ENCODE data around the gene EVI5.
"Not testable (repeated sequence)": the region's sequence is repeated elsewhere in the genome, so short reads cannot be mapped to it uniquely, and the experiment has no call there.

The EVI5 gene

DNA sequence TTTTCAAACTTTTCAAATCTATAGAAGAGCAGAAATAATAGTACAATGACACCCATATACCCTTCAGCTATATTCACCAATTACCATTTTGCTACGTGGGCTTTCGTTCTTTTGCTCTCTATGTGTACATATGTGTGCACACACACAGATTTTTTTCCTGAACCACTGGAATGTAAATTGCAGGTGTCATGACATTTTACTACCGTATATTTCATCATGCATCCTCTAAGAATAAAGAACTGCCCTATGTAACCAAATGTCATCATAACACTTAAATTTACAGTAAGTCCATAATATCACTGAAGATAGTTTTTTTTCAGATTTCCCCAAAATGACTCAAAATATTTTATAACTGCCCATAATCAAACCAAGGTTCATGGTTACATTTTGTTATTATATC is 209.8 kb downstream of the EVI5 start:
- no peak for DNase-seq (ENCODE audit: low spot score)

DNA sequence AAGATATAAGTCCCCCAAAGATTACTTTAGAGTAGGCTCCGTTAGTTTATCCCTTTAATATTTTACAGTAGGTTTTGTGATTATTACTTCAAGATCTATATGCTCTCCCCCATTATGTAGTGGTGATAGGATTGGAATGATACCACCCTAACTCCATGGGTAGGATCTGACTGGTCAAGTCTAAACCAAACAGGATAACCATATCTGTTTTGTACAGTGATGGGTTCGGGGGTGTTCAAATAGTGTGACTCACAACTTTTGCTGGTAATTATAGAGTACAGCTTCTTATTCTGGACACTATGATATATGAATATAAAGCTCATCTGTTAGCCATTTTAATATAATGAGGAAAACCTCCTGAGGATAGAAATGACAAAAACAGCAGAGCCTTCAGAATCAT is 212.4 kb downstream of the EVI5 start:
- no peak for DNase-seq (ENCODE audit: low spot score)

- no peak for DNase-seq (ENCODE audit: low spot score)
Measured at GRCh38 chr1:92571578-92571977, 213.3 kb downstream of the EVI5 start.

DNA sequence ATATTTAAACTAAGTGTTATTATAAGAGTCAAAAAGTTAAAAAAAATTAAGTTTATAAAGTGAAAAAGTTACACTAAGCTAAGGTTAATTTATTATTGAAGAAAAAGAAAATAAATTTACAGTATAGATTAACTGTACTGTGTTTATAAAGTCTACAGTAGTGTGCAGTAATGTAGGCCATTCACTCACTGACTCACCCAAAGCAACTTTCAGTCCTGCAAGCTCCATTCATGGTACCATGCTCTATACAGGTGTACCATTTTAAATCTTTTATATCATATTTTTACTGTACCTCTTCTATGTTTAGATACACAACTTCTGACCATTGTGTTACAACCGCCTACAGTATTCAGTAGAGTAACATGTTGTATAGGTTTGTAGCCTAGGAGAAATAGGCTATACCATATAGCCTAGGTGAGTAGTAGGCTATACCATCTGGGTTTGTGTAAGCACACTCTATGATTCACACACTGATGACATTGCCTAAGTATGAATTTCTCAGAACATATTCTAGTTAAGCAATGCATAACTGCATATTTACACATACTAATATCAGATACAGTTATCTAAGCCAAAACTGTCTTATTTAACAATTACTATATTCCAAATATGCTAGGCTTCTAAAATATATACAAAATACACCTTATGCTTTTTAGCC is 217.6 kb downstream of the EVI5 start:
- DNase-seq (ENCODE audit: low spot score), result no peak

DNA sequence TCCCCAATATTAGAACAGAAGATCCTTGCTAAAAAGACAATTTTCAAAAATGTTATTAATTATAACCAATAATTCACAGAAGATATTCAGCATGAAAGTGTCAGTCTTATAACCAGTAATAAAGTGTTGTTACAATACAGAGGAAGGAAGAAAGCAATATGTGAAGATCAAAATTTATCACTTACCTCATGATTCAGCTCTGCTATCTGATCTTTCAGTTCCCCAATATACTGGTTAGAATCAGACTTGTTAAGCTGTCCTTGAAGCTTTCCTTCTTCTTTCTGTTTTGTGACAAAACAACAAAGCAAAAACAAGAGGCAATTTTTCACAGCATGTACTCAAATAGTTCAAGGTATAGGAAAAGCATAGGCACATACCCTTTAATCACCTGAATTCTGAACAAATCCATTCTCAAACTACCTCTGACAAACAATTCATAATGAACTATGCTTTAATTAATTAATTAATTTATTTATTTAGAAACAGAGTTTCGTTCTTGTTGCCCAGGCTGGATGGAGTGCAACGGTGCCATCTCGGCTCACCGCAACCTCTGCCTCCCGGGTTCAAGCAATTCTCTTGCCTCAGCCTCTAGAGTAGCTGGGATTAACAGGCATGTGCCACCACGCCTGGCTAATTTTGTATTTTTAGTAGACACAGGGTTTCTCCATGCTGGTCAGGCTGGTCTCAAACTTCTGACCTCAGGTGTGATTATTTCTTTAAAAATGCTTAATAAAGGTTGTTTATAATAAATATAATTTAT is 221.3 kb downstream of the EVI5 start:
- DNase-seq (ENCODE audit: low spot score), result no peak

DNA sequence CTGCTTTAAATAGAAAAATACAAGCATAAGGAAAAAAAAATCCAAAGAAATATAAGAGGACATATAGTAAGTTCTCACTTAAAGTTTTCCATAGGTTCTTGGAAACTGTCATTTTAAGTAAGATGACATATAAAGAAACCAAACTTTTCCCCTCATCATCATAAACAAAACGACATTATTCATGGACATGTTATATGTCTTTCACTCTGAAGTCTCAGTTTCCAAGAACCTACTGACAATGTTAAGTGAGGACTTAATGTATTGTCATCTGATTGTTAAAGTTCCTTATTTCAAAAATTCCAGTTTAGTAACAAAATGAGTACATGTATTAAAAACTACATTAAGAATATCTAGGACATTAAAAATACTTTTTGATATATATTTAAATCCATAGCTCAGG is 228.6 kb downstream of the EVI5 start:
- DNase-seq (ENCODE audit: low spot score), result no peak

- DNase-seq (ENCODE audit: low spot score), result no peak
Measured at GRCh38 chr1:92554216-92554615, 230.7 kb downstream of the EVI5 start.

- DNase-seq (ENCODE audit: low spot score), result no peak
Measured at GRCh38 chr1:92551916-92552315, 233.0 kb downstream of the EVI5 start.

DNA sequence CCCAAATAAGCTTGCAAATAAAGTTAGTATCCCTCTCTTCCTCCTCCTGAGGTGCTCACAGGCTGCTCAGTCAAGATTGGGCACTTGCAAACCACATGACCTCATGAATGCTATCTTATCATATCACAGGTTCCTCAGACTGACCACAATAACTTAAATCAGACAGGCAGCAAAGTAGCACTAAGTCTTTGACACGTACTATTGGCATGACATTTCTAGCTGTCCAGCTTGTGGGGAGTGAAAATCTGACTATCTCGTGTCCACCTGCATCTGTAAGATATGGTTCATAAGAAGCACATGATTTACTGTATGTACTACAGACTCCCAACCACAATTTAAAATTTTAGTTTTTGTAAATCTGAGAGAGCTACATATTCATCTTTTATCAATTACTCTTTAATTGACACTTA is 240.1 kb downstream of the EVI5 start:
- DNase-seq (ENCODE audit: low spot score), result no peak

- DNase-seq (ENCODE audit: low spot score), result no peak
Measured at GRCh38 chr1:92543131-92544055, 241.5 kb downstream of the EVI5 start.

- DNase-seq (ENCODE audit: low spot score), result no peak
Measured at GRCh38 chr1:92538413-92539061, 246.4 kb downstream of the EVI5 start.

DNA sequence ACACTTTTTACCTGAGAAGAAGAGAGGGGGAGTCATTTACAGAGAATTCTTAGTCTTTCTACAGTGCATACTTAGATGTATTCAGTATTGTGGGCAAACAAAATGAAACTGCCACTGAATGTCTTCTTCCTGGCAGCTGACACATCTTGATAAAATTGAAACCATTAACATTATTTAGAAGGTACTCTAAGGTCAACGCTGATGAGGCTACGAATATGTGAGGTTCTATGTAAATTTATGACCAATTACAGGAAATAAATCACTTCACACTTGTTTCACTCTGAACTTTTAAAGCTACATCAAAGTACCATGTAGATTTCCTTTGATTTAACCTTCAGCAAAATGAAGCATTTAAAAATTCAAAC is 246.9 kb downstream of the EVI5 start:
- DNase-seq (ENCODE audit: low spot score), result no peak

- peak; percentile 15 for DNase-seq (ENCODE audit: low spot score)
Measured at GRCh38 chr1:92536980-92537884, 247.7 kb downstream of the EVI5 start.

- no peak for DNase-seq (ENCODE audit: low spot score)
Measured at GRCh38 chr1:92536211-92536979, 248.5 kb downstream of the EVI5 start.

GRCh38 chr1:92532371-92532770 is 252.5 kb downstream of the EVI5 start:
- DNase-seq (ENCODE audit: low spot score), result not testable (repeated sequence)

GRCh38 chr1:92531939-92532338 is 253.0 kb downstream of the EVI5 start:
- not testable (repeated sequence) for DNase-seq (ENCODE audit: low spot score)

DNA sequence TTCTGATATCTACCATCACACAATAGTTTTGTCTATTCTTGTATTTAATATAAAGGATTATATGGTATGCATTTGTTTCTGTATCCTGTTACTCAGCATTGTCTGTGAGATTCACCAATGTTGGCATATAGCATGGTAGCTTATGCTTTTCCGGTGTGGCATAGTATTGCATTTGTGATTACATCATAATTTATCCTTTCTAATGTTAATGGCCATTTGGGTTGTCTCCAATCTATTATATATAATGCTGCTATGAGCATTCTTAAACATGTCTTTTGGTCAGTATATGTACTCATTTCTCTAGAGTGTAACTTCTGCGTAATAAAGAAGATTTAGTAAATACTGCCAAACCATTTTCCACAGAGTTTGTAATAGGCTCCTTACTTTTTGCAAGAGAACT is 257.2 kb downstream of the EVI5 start:
- DNase-seq (ENCODE audit: low spot score), result no peak

DNA sequence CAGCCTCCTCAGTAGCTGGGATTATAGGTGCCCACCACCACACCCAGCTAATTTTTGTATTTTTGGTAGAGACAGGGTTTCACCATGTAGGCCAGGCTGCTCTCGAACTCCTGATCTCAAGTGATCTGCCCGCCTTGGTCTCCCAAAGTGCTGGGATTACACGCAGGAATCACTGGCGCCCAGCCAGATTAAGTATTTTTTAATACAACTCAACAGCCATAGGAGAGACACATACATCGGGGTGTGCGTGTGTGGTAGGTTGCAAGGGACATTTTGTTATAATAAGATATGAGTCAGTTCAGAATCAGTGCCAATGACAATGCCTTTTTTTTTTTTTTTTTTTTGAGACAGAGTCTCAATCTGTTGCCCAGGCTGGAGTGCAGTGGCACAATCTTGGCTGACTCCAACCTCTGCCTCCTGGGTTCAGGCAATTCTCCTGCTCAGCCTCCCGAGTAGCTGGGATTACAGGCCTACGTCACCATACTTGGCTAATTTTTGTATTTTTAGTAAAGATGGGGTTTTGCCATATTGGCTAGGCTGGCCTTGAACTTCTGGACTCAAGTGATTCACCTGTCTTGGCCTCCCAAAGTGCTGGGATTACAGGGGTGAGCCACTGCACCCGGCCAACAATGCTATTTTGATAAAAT is 259.8 kb downstream of the EVI5 start:
- DNase-seq (ENCODE audit: low spot score), result not testable (repeated sequence)

DNA sequence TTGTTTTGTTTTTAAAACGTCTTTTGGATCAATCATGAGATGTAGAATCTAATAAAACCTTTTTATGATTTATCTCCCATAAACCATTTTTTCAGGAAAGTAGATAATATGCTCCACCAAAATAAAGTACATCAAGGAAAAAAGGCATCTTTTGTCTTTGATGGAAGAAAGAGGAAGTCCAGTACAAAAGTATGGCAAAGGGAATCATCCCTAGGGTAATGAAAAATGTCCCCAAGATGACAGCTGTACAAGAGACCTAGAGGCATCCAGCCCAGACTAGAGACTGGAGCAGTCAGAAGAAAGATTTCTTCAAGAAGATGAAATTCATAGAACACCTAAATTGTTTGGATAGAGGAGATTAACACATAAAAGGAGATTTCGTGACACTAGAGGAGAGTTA is 265.9 kb downstream of the EVI5 start:
- DNase-seq (ENCODE audit: low spot score), result no peak

DNA sequence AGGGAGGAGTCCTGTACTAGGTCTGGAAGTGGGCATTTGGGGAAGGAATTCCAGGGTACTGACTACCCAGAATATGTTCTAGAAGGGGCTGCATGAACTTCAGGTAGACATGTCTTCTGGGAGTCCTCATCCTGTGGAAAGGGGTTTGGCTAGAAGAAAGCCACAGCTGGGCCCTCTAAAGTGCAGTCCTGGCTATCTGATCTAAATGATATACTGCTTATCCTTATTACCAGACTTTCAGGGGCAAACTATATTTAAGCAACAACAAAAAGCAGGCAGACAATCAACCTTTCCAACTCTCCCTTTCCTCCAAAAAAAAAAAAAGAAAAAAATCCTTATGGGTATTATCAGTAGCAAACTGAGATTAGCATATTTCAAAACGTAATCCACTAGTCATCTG is 268.3 kb downstream of the EVI5 start:
- DNase-seq (ENCODE audit: low spot score), result no peak

Measured in HuH-7.5 (cell line).